ENCODE measurements around the gene FEZF2.
A peak's percentile ranks its signal among the peaks of the same experiment; 100 is the strongest.

The FEZF2 gene

DNA sequence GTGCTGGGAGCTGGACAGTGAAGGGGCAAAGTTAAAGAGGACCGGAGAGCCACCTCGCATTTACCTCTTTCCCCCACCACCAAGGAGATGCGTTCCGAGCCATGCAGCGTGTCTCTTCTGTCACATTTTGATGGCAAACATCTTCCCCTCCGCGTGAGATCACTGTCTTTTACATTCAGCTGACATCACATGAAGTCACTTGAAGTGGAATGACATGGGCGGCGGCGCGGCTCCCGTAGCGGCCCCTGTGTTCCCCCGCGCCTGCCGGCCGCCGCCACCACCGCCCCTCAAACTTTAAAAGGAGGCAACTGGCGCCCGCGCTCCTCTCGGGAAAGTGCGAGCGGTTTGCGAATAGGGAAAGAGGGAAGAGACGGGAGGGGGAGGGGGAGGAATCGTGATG lies at the start of gene FEZF2:
TSS of gene FEZF2 (minus strand) at position 336 of the 400 bp plus-strand sequence. CDS start 682 bp downstream, outside the sequence.
- no peak for DNase-seq (ENCODE audit: low read depth, low spot score)

DNA sequence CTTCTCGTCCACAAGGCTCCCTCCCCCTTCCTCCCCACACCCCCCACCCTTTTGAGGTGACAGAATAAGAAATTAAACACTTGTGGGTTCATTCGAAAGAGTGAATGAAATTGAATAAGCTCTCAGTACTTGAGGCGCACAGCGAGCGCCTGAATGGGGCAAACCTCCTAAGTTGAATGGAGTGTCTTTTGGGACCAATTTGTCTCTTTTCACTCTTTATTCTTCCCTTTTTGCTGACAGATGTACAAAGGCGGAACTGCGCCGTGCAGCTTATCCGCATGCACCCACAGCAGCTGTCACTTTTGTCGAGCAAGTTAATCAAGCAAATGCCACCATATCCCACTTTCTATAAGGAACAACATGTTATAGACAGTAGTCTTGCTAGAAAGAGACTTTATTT lies 47.9 kb upstream of the FEZF2 start:
- no peak for DNase-seq (ENCODE audit: low read depth, low spot score)

DNA sequence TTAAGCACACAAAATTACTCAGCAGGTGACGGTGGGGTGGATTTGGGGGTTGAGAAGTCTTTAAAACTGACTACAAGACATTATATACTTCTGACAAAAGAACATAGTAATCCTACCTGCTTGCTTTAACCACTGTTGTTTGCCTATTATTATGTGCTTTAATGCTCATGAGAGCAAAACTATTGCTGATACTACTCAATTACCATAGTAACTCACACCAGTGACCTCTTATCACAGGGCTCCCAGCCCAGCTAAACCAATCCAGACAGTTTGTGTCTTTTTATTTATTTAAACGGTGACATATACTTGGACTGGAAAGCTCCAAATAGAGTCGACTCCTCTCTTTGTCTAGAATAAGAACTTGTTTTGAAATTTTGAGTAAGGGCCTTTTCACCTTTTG lies 42.8 kb upstream of the FEZF2 start:
- no peak for DNase-seq (ENCODE audit: low read depth, low spot score)

DNA sequence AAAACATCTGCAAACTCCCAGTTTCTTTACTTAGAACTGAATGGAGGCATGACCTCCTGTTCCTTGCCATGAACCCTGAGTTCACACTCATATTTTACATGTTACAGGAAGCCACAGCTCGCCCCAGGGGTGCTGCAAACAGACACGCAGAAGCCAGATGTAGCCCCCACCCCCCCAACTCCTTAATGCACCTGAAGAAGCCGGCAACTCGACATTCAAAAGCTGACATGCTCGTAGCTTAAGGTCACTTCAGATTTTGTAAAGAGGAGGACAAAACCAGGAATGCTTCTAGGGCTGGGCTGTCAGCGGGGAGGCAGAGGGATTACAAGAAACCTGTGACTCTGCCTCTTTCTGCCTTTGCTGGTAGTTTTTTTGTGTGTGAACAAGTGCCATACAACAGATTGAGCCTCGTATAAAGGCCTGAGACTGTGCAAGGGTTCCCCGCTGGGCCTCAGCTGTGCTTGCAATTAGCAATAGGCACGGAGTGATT lies 42.0 kb upstream of the FEZF2 start:
- peak; percentile 1 for DNase-seq (ENCODE audit: low read depth, low spot score)

DNA sequence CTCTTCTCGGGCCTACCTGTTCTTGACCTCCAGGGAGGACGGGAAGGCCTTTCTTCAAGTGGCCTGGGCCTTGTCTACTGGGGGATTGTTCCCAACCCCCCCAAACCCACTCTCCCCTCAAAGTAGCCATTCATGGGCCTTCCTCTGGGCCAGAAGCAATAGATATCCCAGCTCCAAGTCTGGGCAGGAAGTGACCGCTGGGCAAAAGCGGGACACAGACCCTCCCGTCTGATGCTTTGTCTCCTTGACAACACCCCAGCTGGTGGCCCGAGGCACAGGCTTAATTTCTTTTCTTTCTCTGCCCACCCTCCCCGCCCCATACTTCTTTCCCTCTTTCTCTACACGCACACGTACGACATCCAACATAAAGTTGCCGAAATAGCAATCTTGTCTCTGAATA lies 41.4 kb upstream of the FEZF2 start:
- no peak for DNase-seq (ENCODE audit: low read depth, low spot score)

DNA sequence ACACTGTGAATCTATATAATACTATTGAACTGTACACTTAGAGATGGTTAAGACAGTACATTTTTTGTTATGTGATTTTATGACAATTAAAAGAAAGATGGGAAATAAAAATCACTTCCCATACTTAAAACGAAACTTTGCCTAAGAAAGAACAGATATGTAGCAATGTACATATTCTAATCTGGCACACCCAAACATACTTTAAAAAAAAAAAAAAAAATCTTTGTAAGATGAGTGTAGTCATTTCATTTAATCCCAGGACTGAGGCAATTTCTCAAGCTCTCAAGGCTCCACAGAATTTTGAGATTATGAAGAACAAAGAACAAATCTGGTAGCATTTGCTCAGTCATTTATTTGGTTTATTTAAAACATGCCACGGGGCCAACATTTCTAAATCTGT lies 40.3 kb upstream of the FEZF2 start:
- DNase-seq (ENCODE audit: low read depth, low spot score): no peak

DNA sequence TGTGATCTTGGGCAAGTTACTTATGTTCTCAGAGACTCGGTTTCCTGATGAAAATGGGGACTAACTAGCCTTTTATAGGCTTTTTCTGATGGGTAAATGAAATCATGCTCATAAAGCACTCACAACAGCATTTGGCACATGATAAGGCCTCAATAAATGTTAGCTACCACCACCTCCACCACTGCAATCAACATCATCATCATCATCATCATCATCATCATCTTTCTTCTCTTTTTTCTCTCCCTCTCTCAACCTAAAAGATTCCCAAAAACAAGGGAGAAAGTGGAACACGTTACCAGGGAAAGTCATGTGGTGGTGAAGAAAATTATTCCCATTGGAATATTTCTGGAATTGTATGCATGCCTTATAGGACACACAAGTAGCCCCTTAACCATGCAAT lies 33.6 kb upstream of the FEZF2 start:
- DNase-seq (ENCODE audit: low read depth, low spot score): no peak

DNA sequence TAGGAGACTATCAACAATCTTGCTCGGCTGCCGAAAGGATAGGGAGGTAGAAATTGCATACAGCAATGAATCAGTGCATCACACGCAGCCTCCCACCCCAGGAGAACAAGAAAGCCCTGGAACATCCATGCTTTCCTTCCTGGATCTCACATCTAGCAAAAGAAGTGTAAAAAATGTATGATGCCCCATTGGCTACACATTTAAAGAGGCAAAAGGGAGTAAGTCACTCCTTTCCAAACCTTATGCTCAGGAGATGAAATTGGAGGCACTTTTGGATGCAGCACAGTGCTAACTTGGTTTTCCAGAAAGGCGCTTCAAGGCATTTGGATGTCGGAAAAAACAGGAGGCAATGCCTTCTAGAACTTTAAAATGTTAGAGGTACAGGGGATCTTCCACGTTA lies 32.2 kb upstream of the FEZF2 start:
- no peak for DNase-seq (ENCODE audit: low read depth, low spot score)

DNA sequence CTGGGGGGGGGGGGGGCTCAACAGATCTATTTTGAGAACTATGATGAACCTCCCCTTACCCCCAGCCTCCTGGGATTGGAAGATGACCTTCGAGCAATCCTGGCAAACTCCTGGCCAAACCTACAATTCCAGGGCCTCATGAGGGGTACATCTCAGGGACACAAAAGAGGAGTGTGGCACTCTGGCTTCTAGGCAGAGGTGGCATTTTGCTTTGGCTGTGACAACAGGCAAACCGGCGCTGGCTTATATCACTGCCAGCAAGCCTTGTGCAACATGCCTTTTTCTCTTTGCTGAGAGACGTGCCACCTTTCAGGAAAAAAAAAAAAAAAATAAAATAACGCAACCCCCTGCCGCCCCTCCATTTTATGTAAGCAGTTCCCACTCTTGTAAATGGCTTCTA lies 31.8 kb upstream of the FEZF2 start:
- DNase-seq (ENCODE audit: low read depth, low spot score): no peak

DNA sequence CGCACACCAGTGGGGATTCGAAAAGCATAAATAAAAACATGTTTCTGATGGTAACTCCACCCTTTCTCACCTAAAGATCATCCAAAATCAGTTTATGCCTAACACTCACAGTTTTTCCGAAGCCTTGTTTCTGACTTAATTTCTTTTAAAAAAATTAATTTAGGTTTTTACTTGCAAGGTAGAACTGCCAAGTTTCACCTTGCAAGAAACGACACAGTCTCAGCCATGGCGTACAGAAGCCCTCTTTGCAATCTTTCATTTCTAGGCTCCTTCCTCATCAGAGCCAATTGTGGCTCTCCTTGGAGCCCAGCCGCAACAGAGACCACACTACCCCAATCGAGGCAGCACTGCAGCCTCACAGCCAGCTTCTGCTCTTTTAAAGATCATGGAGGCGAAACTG lies 31.0 kb upstream of the FEZF2 start:
- no peak for DNase-seq (ENCODE audit: low read depth, low spot score)

DNA sequence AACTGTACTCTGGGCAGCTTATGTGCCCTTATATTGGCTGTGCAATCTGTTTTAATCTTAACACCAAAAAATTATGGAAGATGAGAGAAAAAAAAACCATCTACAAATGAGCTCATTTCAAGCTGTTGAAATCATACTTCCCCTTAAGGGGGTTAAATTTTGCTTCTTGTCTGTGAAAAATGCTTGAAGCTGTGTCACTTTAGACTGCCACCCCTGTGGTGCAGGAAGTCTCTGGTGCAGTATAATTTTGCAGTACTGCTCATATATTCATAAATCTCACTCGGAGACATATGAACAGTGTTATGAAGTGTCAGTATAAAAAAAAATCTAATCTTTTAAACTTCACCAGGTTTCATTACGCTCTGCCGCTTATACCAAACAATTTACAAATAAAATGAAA lies 30.4 kb upstream of the FEZF2 start:
- no peak for DNase-seq (ENCODE audit: low read depth, low spot score)

DNA sequence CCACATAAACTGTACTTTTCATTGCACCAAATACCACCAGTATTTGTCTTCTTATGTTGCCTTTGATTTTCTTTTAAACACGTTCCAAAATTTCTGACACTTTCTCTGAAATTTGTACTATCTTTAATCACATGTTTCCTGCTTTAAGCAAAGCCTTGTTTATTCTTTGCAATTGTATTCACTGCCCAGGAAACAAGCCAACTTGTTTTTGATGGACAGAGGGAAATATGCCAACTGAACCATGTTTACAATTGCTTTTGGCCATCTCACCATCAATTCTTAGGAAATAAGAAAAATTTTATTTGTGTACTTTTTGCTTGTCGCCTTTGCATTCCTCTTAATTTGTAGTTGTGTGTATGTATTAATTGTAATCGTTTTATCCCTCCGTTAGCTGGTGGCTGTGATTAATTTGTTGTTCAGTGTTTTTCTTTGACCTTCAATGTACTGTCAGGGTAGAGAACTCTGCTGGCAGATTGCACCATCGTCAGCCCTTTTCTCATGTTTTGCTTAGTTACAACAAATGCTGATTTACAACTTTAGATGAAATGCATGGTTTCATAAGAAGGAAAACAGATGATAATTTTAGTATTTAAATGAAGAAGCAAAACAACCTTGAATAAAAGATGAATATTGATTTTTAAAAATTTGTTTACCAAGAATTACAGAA lies 19.4 kb upstream of the FEZF2 start:
- no peak for DNase-seq (ENCODE audit: low read depth, low spot score)

DNA sequence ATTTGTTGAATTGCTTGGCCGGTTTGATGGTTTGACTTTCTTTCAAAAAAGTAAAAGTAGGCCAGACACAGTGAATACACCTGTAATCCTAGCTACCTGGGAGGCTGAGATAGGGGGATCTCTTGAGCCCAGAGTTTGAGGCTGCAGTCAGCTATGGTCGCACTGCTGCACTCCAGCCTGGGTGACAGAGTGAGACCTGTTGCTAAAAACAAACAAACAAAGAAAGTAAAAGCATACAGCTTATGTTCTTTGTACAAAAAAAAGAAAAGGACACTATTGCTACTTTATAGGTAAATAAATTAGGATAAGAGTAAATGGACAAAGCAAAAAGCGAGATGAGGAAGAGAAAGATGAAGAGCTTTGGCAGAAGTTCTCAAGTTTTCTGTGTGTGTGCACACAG lies 13.9 kb upstream of the FEZF2 start:
- DNase-seq (ENCODE audit: low read depth, low spot score): no peak

DNA sequence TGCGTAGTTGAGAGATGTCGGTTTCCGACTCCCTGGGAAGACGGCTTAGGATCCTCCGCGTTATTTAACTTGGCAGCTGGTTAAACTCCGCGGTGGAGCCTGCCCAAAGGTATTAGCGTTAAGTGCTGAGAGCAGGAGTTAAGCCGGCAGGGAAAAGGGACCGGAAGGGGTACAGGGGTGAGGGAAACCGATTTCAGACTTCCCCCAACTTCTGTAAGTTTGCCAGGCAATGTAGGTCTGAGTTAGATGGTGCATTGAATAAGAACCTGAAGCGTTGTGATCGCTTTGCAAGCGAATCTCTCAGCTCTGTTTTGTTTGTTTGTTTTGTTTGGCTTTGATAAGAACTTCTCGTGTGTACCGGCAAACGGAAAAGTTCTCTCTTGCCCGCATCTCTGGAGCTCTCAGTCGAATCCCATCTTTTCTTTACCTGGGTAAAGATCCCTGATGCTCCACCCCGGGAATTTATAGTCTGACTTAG lies 6.0 kb upstream of the FEZF2 start:
- DNase-seq (ENCODE audit: low read depth, low spot score): no peak

DNA sequence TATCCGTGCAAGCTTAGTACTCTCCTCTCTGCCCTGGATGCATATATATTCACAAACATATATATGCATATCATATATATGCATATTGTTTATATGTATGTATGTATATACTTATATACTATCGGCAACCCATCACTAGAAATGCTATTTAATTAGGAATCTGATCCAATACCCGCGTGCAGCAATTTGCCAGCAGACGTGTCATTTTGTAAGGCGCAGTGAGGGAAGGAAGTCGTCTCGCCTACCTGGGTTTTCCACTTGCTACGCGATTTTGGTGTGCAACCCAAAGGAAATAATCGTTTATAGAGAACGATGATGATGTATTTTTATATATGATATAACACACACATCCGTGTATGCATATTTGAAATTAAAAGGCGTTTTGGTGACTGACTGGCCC lies 5.6 kb upstream of the FEZF2 start:
- DNase-seq (ENCODE audit: low read depth, low spot score): no peak

DNA sequence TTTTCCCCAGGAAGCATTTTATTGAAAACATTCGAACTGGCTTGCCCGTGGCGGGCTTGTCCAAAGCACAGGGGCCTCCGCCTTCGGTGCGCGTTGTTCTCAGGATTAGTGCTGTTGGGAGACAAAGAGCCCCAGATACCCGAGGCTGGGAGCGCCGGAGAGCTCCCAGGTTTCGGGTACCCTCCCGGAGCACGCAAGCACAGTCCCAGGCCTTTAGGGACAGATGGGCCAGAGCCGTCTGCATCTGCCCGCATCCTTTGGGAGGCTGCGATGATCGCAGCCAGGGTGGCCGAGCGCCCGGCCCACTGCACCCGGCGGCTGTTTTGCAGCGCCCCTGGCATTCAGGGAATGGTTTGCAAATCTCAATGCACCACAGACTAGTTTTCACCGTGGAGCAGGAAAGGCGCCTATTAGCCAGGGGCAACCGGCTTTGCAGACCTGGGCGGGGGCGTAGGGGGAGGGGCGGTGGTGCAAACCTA lies 5.0 kb upstream of the FEZF2 start:
- no peak for DNase-seq (ENCODE audit: low read depth, low spot score)

DNA sequence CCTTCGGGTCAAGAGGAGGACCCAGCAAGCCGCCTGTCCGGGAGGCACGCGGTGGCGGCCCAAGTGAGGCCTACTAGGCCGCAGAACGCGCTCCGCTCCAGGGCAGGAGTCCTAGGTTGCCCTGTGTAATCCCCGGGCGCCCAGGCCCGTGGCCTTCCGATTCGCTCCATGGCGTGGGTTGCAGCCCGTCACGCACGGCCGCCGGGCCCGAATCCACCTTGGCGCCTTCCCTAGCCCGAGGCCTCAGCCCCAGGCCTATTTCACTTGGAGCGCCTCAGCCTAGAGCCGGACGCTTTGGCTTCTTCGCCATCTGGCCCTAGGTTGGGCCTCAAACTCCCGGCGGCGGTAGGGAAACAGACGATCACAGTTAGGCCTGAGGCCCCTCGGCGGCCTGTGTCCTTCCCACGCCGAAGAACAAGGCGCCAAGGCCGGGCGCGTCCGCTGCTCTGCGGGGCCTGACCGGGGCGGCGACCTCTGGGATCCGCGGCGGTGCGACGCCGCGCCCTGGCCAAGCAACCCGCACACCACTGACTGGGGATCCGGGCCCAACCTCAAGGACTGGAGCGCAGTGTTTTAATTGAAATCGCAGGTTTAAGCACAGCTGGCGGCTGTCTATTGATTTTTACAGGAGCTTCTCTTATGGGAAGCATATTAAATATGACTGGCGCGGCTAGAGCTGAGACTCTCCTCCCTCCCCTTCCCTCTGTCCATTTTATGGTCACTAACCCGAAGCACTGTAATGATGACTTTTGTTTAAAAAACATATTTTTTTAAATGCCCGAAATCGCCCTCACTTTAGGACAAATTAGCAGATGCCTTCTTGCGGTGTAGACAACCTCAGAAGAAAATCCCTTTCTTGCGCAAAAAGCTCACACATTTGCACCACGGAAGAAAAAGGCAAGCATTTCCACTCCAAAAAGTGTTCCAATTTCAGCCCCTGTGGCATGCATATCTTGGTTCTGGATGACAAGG lies 3.8 kb upstream of the FEZF2 start:
- no peak for DNase-seq (ENCODE audit: low read depth, low spot score)

DNA sequence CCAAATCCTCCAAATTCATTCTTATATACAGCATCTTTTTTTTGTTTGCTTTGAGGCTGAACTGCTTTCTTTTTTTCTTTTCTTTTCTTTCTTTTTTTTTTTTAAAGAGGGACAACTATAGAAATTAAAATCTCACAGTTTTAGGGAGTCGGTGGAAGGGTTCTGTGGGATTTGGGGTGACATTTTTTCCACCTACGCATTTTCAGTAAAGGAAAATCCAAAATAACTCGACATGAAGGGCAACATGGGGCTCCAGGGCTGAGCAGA lies 3.0 kb upstream of the FEZF2 start:
- no peak for DNase-seq (ENCODE audit: low read depth, low spot score)

DNA sequence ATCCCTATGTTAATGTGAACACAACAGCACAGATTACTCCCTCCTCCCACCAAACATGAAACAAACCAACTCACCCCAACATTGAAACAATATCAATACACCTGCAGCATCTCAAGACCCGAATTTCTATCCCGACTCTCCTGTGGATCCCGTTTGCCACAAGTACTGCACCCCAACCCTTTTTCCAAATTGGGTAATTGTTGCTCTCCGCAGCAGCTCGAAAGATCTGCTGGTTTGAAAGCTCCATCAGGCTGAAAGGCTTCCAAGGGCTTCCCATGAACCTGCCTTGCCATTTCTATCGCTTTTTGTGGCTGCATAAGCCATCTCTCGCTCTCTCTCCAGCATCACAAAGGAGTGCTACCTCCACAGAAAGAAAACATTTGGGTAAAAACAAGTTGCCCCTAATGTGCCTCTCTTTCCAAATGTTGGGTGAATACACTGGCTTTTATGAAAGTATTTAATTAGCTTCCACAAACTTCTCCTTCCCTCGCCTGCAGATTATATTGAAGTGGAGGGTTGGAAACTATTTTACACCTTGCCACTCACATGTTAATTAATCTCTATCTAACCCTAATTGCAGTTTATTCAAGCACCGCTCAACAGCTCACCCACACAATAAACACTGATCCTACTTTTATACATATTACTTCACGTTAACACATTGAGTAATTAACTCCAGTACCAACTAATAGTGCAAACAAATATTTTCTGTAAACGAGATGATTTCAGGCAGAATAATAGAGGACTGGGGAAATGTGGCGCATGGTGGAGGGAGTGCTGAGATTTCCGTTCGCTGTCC lies 2.5 kb upstream of the FEZF2 start:
- no peak for DNase-seq (ENCODE audit: low read depth, low spot score)

DNA sequence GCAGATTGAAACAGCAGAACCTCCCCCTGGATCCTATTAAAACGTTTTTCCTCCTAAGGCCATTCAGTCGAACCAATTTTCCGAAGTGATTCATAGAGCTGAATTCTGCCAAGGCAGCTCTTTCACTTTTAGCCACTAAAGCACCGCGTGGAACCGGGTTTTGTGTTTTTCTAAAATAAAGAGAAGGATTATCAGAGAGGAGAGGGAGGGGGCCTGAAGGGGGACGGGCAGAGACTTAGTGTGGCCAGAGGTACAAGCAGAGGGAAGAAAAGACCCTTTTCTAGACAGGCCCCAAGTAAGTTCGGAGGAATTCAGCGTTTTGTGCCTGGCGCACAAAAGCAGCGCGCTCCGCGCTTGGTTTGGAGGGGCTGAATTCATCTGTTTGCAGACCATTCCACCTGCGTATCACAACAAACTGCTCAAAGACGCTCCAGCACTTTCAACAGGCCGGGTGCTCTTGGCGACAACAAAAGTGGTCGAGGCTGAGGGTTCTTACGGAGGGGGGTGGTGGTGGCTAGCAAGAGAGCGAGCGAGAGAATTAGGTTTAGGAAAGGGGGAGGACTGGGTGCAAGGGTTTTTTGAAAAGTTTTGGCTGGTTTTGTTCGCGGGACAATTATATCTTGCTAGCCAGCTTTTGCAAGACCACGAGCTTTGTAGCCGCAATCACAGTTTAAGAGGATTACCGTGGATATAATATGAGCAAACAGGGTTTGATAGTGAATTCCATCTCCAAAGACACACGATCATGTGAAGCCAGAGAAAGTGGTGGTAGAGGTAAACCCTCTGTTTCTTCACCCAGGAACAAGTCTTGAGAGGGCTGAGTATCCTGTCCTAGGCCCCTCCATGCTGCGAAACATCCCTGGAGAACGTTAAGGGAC lies 1.2 kb upstream of the FEZF2 start:
- no peak for DNase-seq (ENCODE audit: low read depth, low spot score)

DNA sequence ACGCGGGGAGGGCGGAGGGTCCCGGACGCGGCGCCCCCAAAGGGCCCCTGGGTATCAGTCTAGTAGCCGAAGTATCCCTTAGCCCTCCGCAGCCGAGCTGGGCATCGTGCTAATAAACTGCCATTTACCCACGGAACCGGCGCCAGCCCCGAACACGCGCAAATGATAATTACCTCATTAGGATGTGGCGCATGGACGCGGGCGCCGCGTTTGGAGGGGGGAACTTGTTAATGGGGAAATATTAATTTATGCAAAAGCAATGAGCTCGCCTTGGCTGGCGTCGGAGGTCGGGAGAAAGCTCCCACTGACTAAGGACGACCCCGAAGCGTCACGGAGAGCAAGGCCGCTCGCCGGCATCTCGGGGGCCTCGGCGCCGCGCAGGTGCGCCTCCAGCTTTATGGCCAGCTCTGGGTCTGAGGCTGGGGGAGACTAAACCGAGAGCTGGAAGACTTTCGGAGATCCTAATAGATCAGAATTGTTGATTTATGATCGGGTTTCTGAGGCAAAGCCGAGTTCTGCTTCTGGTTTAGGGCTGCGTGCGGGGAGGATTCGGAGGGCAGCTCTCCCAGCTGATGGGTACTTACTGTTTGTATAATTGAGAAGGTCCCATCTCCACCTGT lies 474 bp upstream of the FEZF2 start:
- no peak for DNase-seq (ENCODE audit: low read depth, low spot score)
